GM10248 (cell line): ENCODE measurements around the gene OLAH.
A peak's percentile ranks its signal among the peaks of the same experiment; 100 is the strongest.

Source experiments
- CTCF ChIA-PET: fragments of 300-600 bp; sonication (Branson Sonifier 250); formaldehyde crosslinking; extraction: SDS; loops from one replicate; lab custom pipeline; 2021; ENCODE audit warnings: antibody characterized with exemption; lab: Yijun Ruan, JAX
- POLR2A ChIA-PET: fragments of 350-650 bp; sonication (Branson Sonifier 250); formaldehyde crosslinking; extraction: SDS; loops from one replicate; lab custom pipeline; 2020; ENCODE audit warnings: antibody characterized with exemption; lab: Yijun Ruan, JAX
- DNase-seq: peaks from one replicate; pipeline ENCODE4 v3.0.0; 2012; ENCODE audit errors: extremely low spot score
- CTCF ChIP-seq: IDR thresholded peaks from 2 replicates; pipeline ENCODE4 v1.5.1; 2012; ENCODE audit warnings: mild to moderate bottlenecking, low read depth; ENCODE audit errors: extremely low read depth, missing control alignments, control extremely low read depth

The OLAH gene

GRCh38 chr10:15121707-15122106, 78.0 kb downstream of the OLAH start:
- POLR2A ChIA-PET: no interaction called here
- TF ChIP-seq CTCF: no peak
- DNase-seq: no peak
- CTCF ChIA-PET: interaction anchor here (0.6 to 4.1 kb wide), 4 partner anchors 8 to 23 kb away, joined by 3 to 27 read pairs (median 4); no protein-coding TSS in a partner anchor

- POLR2A ChIA-PET: interaction anchor here (1.7 kb wide), 1 partner anchor 937 kb away, joined by 6 read pairs; no protein-coding TSS in a partner anchor
Measured at GRCh38 chr10:15122477-15123030, 78.8 kb downstream of the OLAH start.

More at GRCh38 chr10:15122477-15123030, 78.8 kb downstream of the OLAH start:
- CTCF ChIA-PET: interaction anchor here (0.6 to 4.1 kb wide), 7 partner anchors 9 to 46 kb away, joined by 3 to 27 read pairs (median 4); partner anchors contain the start of gene NMT2
- DNase-seq: peak; percentile 77
- no peak for TF ChIP-seq CTCF
